CD14-positive monocyte (primary cell): ENCODE measurements around the gene CXADR. TPM values are rescaled to one million over a fixed set of nuclear protein-coding genes. Genes with fewer than 3 reads are reported as not detected.

Source experiments
- DNase-seq, 3 donors: peaks; one replicate each; pipeline ENCODE4 v3.0.0-alpha.2; 2011 to 2022
- H2AFZ ChIP-seq: 2 replicates; pipeline ENCODE4 v1.6.0; 2012; ENCODE audit warnings: mild to moderate bottlenecking, low read depth, low read length, inconsistent platforms; ENCODE audit not compliant: insufficient read depth, poor library complexity, severe bottlenecking
- H3K27ac ChIP-seq, 2 donors: 1 replicate in 1 of 2; 2 replicates in 1 of 2; pipeline ENCODE4 v1.5.1; 2012 to 2013; ENCODE audit warnings: low read length in 2 of 2, control low read depth in 1 of 2, inconsistent platforms in 1 of 2, low read depth in 1 of 2, mild to moderate bottlenecking in 1 of 2
- H3K27me3 ChIP-seq, 2 donors: one replicate each; pipeline versions ENCODE4 v1.6.0 to v1.6.1; 2011 to 2013; ENCODE audit warnings: low read length in 2 of 2; ENCODE audit not compliant: control insufficient read depth in 2 of 2, insufficient read depth in 2 of 2
- H3K36me3 ChIP-seq, 2 donors: replicated peaks in 1 of 2; 1 replicate in 1 of 2; 2 replicates in 1 of 2; pipeline versions ENCODE4 v1.5.1 to v1.6.1; 2012 to 2013; ENCODE audit warnings: low read length in 2 of 2, control low read depth in 1 of 2, inconsistent platforms in 1 of 2, mild to moderate bottlenecking in 1 of 2; ENCODE audit not compliant: insufficient read depth in 2 of 2, control insufficient read depth in 1 of 2
- H3K4me1 ChIP-seq, 2 donors: 1 replicate in 1 of 2; 2 replicates in 1 of 2; pipeline versions ENCODE4 v1.5.1 to v1.6.1; 2012 to 2013; ENCODE audit warnings: low read length in 2 of 2, control low read depth in 1 of 2, inconsistent platforms in 1 of 2, mild to moderate bottlenecking in 1 of 2, moderate library complexity in 1 of 2; ENCODE audit not compliant: insufficient read depth in 2 of 2, control insufficient read depth in 1 of 2
- H3K4me2 ChIP-seq: replicated peaks from 2 replicates; pipeline ENCODE3; 2012; ENCODE audit warnings: low read length, moderate library complexity, mild to moderate bottlenecking; ENCODE audit not compliant: poor library complexity, severe bottlenecking; ENCODE audit errors: extremely low read depth
- H3K4me3 ChIP-seq, 3 experiments: fragments of 200-600 bp in 1 of 3; sonication (generic) in 1 of 3; replicated peaks in 1 of 3; 1 replicate in 2 of 3; 2 replicates in 1 of 3; pipeline ENCODE4 v1.5.1; 2011 to 2013; ENCODE audit warnings: low read length in 3 of 3, mild to moderate bottlenecking in 3 of 3, control low read depth in 2 of 3, low read depth in 2 of 3, inconsistent platforms in 1 of 3, moderate library complexity in 1 of 3
- H3K79me2 ChIP-seq: 2 replicates; pipeline ENCODE4 v1.6.0; 2012; ENCODE audit warnings: mild to moderate bottlenecking, control low read depth, inconsistent platforms, low read length, moderate library complexity; ENCODE audit not compliant: insufficient read depth
- H3K9ac ChIP-seq: 2 replicates; pipeline ENCODE4 v1.6.0; 2017; ENCODE audit warnings: low read length, mild to moderate bottlenecking; ENCODE audit not compliant: insufficient read depth, poor library complexity, severe bottlenecking
- H3K9me3 ChIP-seq, 2 donors: replicated peaks in 1 of 2; 1 replicate in 1 of 2; 2 replicates in 1 of 2; pipeline versions ENCODE4 v1.5.1 to v1.6.1; 2012 to 2013; ENCODE audit warnings: low read length in 2 of 2, control low read depth in 1 of 2; ENCODE audit not compliant: control insufficient read depth in 1 of 2, insufficient read depth in 1 of 2
- H4K20me1 ChIP-seq: 2 replicates; pipeline ENCODE4 v1.6.0; 2012; ENCODE audit warnings: mild to moderate bottlenecking, low read length, control low read depth, moderate library complexity; ENCODE audit not compliant: insufficient read depth
- H3K27ac Mint-ChIP-seq, 7 donors: one replicate each; pipeline ENCODE4 v1.8.0; 2020; ENCODE audit warnings: mild to moderate bottlenecking in 7 of 7, mixed read lengths in 7 of 7, moderate library complexity in 6 of 7, inconsistent platforms in 2 of 7
- H3K27me3 Mint-ChIP-seq, 3 donors: one replicate each; pipeline ENCODE4 v1.8.0; 2021 to 2022; ENCODE audit warnings: low read depth in 3 of 3, mild to moderate bottlenecking in 3 of 3, mixed read lengths in 3 of 3, moderate library complexity in 3 of 3, inconsistent platforms in 1 of 3
- H3K36me3 Mint-ChIP-seq, 2 donors: one replicate each; pipeline ENCODE4 v1.8.0; 2020; ENCODE audit warnings: mixed read lengths in 2 of 2, inconsistent platforms in 1 of 2, mild to moderate bottlenecking in 1 of 2
- H3K4me1 Mint-ChIP-seq: one replicate; pipeline ENCODE4 v1.8.0; 2020; ENCODE audit warnings: mild to moderate bottlenecking, mixed read lengths
- H3K4me3 Mint-ChIP-seq, 2 donors: one replicate each; pipeline ENCODE4 v1.8.0; 2020; ENCODE audit warnings: mild to moderate bottlenecking in 2 of 2, mixed read lengths in 2 of 2, moderate library complexity in 1 of 2
- H3K9me3 Mint-ChIP-seq, 7 donors: one replicate each; pipeline ENCODE4 v1.8.0; 2020 to 2022; ENCODE audit warnings: mixed read lengths in 7 of 7, mild to moderate bottlenecking in 6 of 7, moderate library complexity in 6 of 7, inconsistent platforms in 2 of 7
- CTCF ChIP-seq: fragments of 200-600 bp; IDR thresholded peaks from one replicate; pipeline ENCODE4 v1.8.0; 2022; ENCODE audit warnings: antibody characterized with exemption, mild to moderate bottlenecking
- WGBS: methylation state at CpG from one replicate; pipeline ENCODE4 v1.1.5; 2013; ENCODE audit warnings: missing lambda C conversion rate; ENCODE audit not compliant: insufficient coverage; 5-methylcytosine and 5-hydroxymethylcytosine counted together
- intact Hi-C, 2 donors: fragments of 100-400 bp; cut with micrococcal nuclease; formaldehyde crosslinking; loops; one replicate each; pipeline versions ENCODE4 v1.15.0 to v1.15.1; 2023
- polyA plus RNA-seq, 3 donors: library from polyadenylated mRNA; depleted of rRNA in 1 of 3; unstranded in 2 of 3; stranded (reverse) in 1 of 3; fragments of 300-500 nt in 2 of 3; fragments of >200 nt in 1 of 3; fragmentation: Illumina TruSeq in 2 of 3; gene quantifications; 1 replicate in 2 of 3; 2 replicates in 1 of 3; pipeline ENCODE4 v1.2.3, GENCODE V29; 2012 to 2021

CXADR gene
- polyA plus RNA-seq, 3 donors: not detected

GRCh38 chr21:17524635-17525034 lies 11.8 kb downstream of the CXADR start:
- no peak overlapping the region for H3K4me3 ChIP-seq
- H2AFZ ChIP-seq: no peak overlapping the region
- H3K27ac ChIP-seq: no peak overlapping the region
- DNase-seq: no peak
- no peak overlapping the region for H3K27ac Mint-ChIP-seq
- H3K4me1 ChIP-seq: no peaks in the 10 kb centered on the region
- 86% methylated on average over 5 of the region's 6 CpGs for WGBS
- no peaks in the 10 kb centered on the region for H3K4me1 Mint-ChIP-seq
- H3K9me3 Mint-ChIP-seq: peaks cover 0 to 3% (median 1%) of the 10 kb centered on the region in 7 donors
- peaks cover 6 to 20% (median 19%) of the 10 kb centered on the region in 3 donors for H3K27me3 Mint-ChIP-seq
- H3K4me2 ChIP-seq: no peak overlapping the region
- H3K36me3 Mint-ChIP-seq: no peaks in the 10 kb centered on the region
- intact Hi-C loops: no loop called here
- H3K9ac ChIP-seq: no peak overlapping the region
- TF ChIP-seq CTCF: no peak
- peaks cover 0 to 3% of the 10 kb centered on the region in 2 donors for H3K27me3 ChIP-seq
- H3K4me3 Mint-ChIP-seq: no peak overlapping the region
- no peaks in the 10 kb centered on the region for H3K36me3 ChIP-seq
- no peaks in the 10 kb centered on the region for H4K20me1 ChIP-seq
- H3K79me2 ChIP-seq: no peaks in the 10 kb centered on the region
- H3K9me3 ChIP-seq: no peaks in the 10 kb centered on the region

- H3K4me1 Mint-ChIP-seq: no peaks in the 10 kb centered on the region
- no peaks in the 10 kb centered on the region for H4K20me1 ChIP-seq
- no peak for DNase-seq
- no peak overlapping the region for H3K4me2 ChIP-seq
- no peak overlapping the region for H3K4me3 Mint-ChIP-seq
- H3K9ac ChIP-seq: no peak overlapping the region
- no peaks in the 10 kb centered on the region for H3K4me1 ChIP-seq
- intact Hi-C loops: no loop called here
- peaks cover 9 to 19% (median 17%) of the 10 kb centered on the region in 3 donors for H3K27me3 Mint-ChIP-seq
- H3K27ac Mint-ChIP-seq: no peak overlapping the region
- H3K27ac ChIP-seq: no peak overlapping the region
- no peak overlapping the region for H2AFZ ChIP-seq
- H3K27me3 ChIP-seq: peaks cover 0 to 3% of the 10 kb centered on the region in 2 donors
- WGBS: no CpG with 5 or more reads among the region's 3 CpGs
- no peak overlapping the region for H3K4me3 ChIP-seq
- no peak for TF ChIP-seq CTCF
- no peaks in the 10 kb centered on the region for H3K36me3 Mint-ChIP-seq
- H3K79me2 ChIP-seq: no peaks in the 10 kb centered on the region
- no peaks in the 10 kb centered on the region for H3K9me3 ChIP-seq
- no peaks in the 10 kb centered on the region for H3K36me3 ChIP-seq
- H3K9me3 Mint-ChIP-seq: peaks cover 0 to 7% (median 3%) of the 10 kb centered on the region in 7 donors
These were observed 13.9 kb downstream of the CXADR start for GRCh38 chr21:17526776-17527175.
